ENCODE measurements around the gene COL17A1.

Gene COL17A1

DNA sequence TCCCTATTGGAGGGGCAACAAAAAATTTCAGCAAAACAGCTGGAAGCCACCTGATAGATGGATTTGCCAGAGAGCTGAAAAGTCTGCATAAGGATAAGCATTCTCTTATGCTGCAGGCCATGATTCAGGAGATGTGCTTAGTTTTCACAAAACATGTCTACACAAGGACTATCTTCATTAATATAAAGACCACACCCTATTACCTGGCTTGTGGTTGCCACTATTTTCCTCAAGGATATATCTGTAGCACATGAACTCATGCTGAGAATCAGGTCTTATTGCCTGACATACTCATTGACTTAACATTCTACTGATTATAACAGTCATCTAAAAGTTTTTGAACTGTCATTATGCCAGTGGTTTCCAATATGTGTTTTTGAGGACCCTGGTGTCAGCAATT is 7.1 kb upstream of the COL17A1 start:
- DNase-seq = no peak

DNA sequence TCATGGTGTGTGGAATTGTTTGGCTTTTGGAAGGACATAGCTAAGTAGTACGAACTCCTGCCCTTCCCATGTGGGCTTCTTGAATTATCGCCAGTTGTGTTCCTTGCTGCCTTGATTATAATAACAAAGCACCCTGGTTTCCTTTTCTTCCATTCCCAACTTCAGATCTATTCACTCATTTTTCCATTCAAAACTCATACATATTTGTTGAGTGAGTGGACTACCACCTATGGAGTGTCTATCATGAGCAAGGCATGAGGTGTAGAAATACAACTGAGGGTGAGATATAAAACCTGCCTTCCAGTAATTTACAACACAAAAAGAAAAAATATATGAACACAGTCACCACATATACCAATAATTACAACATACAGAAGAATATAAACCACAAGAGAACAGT is 4.9 kb upstream of the COL17A1 start:
- DNase-seq = no peak

DNA sequence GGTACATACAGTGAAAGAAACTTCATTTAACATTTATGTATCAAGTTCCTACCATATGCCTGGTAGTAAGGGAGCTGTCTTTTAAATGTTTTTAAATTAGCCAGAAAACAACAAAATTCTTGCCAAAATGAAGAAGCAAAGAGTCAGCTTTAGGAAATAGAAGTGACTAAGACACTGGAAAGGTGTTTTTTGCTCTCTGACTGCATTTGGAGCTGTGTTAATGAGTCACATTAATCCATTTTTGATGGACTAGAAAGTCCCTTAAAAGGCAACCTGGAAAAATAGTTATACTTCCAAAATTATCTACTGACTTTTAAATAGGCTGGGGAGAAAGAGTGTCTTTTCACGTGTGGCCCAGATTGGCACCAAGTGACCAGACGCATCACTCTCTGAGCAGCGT is 3.9 kb upstream of the COL17A1 start:
- DNase-seq = no peak

DNA sequence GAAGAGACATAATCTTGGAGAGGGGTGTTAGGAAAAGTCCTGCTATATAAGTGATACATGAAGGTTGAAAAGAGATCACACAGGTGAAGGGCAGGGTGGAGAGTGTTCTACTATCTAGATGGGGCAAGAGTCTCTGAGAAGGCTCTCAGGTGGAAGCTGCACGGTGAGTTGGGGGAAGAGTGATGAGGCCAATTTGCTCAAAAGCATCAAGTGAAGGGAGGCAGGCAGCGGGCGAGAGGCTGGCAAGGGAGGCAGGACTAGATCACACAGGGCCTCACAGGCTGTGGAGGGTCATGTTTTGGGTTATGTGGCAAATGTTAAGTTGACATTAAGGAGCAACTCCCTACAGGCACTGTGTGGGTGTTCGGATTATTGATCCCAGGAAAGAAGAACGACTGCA is 2.6 kb upstream of the COL17A1 start:
- DNase-seq = no peak

DNA sequence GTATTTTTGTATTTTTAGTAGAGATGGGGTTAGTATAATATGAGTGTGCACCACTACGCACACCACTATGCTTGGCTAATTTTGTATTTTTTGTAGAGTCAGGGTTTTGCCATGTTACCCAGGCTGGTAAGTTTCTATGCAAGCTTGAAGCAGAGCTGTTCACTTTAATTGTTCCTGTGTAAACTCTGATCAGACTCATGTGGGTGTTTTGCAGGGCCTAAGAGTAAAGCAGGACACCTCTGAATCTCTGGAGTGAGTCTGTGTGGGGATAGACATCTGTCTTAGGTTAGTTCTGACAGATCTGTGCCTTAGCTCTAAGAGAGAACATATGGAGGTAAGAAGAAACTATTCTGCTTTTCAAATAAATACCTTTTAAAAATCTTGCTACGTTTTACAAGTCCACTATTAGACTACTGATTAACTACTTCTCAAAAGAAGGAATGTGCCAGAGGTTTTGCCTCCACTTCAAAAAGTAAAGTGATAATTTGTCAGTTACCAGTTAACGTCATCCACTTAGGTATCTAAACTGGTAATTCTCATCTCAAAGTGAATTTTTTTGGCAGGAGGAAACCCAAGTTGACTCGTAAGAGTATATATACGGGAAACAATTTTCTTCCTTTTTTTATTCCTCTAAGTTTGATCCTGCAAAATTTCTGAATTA is 1.1 kb downstream of the COL17A1 start:
- no peak for DNase-seq

DNA sequence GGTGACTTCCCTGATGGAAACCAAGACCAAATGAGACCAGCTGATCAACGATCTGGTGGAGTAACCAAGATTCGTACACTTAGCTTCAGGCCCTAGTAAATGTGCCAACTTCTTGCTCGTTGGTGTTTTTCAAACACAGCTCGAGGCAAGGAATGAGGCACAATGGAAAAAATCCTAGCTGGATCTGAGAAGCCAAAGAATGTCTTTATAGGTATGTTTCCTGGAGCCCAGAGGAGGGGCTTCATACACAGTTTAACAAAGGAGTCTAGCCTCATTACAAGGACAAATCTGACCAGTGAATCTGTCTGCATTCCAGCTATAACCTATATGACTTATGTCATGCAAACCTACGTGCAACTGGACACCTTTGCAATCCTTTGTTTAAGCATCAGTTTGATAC is 3.7 kb downstream of the COL17A1 start:
- DNase-seq = no peak

DNA sequence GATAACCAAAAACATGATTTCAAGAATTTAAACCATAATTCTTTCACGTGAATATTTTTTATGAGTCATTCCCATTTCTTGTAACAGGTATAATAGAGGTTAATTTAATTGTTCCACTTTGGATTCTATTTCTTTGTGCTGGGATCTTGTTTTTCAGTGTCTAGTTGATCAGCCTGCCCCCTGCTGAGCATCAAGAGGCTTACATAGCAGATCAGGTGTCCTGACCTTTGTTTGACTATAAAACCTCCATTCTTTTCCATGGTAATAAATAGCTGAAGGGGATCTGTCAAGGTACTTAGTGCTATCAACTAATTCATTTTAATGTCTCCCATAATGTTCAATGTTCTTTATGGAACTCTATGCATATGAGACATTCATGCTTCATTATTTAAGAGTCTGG is 4.9 kb downstream of the COL17A1 start:
- no peak for DNase-seq

DNA sequence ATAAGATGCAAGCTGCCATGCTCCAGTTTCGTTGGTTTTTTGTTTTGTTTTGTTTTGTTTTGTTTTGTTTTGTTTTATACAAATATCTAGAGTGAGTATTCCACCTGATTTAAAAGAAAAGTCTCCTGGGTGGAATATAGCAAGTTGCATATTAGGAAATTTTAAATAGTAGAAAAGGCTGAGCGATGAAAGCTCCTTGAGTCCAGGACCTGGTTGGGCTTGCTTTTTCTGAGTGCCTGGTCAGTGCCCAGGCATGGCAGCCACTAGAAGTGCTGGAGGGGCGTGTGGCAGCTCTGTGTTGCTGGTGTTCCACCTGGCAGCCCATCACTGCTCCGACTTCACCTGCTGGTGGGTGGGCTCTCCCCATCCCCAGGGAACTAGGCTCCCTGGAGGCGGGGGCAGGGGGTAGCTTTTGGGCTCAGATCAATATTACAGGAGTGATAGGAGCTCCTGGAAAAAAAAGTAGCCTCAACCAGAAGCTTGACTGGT is 8.0 kb downstream of the COL17A1 start:
- no peak for DNase-seq

DNA sequence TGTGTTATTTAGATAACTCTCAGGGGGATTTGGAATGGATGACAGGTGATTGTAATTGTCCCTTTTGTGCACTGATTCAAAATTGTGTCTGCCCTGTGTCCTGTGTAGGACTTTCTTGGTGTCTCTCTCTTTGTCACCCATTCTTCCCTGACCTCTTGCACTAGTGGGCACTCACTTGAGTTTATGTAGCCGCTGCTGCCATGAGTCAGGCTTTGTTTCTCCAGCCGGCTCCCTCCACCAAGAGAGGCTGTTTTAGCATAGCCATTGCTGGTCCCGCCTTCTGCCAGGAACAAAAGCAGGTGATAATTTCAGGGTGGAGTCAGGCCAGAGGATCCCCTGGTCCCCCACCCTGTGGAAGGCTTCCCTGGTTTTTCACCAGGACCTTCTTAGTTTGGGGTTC is 8.4 kb downstream of the COL17A1 start:
- DNase-seq = no peak

DNA sequence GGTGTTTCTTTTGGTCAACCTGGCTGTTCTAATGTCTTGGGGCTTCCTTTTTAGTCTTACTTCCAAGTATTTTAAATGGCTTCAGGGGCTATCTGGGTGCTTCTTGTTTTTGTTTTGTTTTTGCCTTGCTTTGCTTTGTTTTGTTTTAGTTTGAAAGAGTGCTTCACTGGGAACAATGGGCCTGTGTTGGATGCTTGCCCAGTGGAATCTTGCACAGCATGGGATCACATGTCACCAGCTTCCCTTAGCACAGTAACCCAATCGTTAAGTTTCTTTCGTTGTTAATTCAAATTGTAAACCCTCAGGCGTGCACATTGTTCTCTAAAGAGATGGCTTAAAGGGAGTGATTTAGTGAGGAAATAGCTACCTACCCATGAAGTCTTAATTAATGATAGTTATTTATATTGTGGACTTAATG is 8.9 kb downstream of the COL17A1 start:
- DNase-seq = peak; percentile 59 to 65

DNA sequence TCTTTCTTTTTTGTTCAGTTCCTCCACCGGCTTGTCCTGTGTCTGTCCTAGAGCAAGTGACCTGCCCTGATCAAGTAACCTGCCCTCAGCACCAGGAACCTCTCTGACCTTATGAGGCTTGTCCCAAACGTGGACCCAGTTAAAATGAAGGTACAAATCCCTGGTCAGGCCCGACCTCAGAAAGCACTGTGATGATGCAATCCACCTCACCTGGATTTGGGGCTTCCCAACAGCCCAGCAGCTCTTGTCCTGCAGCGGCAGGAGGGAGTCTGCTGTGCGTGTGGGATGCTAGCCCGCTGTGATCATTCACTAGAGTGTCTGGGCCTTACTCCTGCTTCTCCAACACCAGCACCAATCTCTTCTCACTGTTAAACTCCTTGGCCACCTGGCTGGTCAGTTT is 11.2 kb downstream of the COL17A1 start:
- no peak for DNase-seq

DNA sequence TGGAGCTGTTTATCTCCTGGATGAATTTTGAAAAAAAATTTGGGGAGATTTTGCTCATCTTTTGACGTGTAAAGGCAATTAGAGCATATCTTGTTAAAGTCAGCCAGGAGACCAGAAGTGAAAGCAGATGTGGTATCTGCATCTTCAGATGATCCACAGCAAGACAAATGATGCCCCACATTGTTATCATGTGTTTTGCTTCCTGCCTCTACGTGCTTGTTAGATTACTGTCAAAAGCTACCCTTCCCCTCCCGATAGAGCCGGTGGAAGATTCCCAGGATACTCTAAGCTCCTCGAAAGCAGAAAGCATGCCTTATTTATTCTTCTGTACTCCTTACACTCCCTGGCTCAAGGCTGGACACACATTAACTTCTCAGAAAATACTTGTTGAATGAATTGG is 12.9 kb downstream of the COL17A1 start:
- no peak for DNase-seq

DNA sequence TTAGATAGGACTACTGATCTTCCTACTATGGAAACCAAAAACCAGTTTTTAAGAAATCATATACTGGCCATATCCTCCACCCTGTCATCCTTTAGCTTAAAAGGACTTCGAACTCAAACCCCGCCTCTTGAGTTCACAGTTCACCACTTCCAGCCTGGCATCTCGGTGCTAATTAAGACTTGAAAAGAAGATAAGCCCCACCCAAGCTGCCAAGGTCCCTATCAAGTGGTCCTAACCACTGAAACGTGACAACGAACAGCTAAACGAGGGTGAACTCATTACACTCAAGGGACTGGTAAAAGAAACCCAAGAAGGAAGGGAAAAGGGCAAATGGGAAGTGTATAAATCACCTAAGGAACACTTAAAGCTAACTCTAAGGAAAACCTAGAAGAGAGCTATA is 16.1 kb downstream of the COL17A1 start:
- DNase-seq = no peak

DNA sequence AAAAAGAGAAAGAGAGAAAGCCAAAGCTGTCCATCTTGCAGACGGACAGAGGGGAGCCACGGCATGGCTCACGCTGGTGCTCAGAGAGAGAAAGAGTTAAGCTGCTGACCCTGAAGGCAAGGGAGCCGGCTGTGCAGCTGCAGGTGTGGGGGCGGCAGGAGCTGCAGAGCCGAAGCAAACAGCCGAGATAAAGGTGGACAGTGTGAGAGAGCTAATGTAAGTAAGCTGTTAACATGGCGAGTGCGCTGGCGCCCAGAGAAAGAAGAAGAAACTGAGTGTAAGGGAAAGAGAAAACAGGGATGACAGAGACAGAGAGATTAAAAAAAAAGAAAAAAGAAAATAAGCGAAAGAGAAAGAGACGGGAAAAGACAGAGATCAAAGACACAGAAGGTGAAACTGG is 18.2 kb downstream of the COL17A1 start:
- no peak for DNase-seq

DNA sequence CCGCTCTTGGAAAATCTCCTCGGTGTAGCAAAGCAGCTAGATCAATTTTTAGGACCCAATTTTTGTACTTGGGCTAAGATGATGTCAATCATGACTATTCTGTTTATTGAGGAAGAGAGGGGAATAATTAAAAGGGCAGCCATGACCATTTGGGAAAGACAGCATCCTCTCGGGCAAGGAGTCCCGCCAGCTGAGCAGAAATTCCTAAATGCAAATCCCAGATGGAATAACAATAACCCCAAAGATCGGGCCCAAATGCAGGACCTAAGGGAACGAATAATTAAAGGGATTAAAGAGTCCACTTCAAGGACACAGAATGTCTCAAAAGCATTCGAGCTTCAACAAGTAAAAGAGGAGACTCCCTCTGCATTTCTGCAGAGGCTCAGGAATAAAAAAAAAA is 18.7 kb downstream of the COL17A1 start:
- DNase-seq = no peak

DNA sequence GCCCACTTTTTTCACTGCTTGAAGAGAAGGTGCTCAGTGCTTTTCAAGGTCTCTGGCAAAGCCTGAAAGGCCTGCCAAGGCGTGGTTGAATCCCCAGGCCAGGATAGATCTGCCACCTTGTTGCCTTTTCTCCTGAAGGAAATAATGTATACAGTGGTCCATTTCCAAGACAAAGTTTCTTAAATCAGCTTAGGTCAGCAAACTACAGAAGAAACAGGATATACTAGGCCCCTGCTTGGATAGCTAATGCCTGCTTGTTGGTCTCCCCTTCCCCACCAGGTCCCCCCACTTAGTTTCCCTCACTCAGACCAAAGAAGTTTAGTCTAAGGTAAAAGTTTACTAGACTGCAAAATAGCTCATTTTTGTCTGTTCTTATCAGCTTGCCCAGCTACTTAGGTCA is 19.9 kb downstream of the COL17A1 start:
- no peak for DNase-seq

DNA sequence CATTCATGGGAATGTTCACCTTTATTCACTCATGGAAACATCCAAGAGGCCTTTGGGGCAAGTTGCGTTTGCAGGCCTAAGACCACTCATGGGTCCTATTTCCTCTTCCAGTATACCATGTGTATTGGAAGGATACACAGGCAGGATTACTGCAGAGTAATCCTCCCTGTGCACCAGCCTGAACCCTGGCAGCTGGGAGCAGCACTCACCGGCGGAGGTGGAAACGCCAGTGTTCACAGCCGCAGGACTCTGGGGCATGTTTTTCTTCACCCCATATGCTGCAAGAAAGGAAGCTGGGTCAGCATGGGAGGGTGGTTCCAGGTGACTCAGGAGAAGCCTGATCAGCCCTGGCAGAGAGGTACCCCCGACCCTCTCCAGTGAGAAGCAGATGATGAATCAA is 24.5 kb downstream of the COL17A1 start:
- no peak for DNase-seq

DNA sequence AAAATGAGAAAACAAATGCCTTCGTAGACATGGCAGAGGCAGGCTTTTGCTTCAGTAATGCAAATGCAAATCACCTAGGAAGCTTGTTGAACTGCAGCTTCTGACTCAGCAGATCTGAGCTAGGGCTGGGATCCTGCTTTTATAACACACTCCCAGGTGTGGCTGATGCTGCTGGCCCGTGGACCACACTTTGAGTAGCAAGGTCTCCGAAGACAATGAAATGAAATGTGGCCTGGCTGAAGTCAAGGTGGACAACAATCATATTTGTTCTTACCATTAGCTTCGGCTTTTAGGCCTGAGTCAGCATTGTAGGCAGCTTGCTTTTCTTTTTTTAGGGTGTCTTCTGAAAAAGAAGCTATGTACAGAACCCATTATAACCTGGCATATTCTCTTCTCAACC is 26.3 kb downstream of the COL17A1 start:
- no peak for DNase-seq

DNA sequence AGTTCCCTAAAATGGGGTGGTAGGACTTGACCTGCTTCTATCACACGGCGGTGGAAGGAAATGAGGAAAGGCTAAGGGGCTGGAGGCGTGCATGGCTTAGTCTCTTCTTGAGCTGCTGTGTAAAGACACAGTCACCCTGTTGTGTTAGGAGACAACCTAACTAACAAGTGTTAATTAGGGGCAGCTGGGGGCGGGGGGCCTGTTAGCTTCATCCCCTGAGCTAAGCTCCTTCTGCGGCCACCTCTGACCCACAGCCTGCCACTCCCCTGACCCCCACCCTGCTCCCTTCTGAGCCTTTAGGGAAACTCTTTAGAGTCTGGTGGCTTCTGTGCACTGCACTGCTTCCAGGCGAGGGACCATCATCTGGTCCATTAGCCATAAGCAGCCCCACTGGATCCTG is 28.0 kb downstream of the COL17A1 start:
- no peak for DNase-seq

DNA sequence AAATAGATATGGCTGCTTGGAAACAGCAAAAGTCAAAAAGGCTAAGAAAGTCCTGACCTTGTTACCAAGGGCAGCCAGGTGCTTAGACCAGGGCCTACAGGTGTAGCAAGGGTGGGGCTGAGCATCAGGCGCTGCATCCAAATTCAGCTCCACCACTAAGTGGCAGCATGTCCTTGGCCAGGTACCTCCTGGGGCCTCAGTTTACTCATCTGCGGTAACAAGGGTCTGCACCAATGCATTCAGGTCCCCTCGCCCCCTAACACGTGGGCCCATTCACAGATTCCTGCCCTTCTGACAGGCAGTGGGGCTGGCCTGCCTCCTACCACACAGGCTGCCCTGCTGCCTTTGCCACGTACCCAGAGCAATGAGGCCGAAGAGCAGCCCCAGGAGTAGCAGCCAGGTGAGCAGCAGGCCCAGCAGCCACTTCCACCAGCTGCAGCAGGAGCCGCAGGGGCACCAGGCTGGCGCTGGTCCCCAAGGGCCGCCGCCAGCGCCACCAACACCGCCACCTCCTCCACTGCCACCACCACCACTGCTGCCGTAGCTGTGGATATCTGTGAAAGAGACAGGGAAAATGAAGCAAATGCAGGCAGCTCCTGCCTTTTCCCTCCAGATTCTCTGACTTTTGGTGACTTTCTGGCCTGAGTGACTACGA is 28.9 kb downstream of the COL17A1 start:
- DNase-seq = no peak

DNA sequence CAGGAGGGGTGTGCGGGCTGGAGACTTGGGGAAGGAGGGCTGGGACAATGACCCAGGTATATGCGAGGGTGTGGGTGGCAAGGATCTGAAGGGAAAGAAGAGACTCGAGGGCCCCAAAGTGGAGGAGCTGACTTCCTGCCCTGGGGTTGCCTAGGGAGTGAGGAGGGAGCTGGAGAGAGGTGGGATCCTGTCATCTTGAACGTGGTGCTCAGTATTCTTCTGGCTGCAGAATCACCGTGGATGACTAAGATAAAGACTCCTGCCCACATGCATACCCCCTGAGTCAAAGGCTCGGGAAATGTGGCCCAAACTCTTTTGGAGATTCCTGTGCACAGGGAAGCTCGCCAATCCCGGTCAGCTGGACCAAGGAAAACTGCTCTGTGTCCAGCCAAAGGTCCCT is 31.2 kb downstream of the COL17A1 start:
- DNase-seq = no peak

DNA sequence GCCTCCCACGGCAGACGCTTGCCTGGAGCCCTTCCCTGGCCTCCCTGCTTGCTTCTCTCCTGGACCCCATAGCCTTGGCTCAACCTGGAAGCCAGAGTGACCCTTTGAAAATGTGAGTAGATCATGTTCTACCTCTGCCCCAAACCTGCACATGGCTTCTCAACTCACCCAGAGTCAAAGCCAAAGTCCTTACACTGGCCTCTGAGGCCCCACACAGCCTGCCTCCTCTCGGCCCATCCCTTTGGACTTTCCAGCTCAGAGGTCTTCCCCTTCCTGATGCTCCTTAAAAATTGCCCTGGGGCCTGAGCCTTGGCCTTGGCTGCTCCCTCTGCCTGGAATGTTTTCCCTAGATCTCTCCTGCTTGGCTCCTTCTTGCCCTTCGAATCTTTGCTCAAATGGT is 32.5 kb downstream of the COL17A1 start:
- DNase-seq = no peak

DNA sequence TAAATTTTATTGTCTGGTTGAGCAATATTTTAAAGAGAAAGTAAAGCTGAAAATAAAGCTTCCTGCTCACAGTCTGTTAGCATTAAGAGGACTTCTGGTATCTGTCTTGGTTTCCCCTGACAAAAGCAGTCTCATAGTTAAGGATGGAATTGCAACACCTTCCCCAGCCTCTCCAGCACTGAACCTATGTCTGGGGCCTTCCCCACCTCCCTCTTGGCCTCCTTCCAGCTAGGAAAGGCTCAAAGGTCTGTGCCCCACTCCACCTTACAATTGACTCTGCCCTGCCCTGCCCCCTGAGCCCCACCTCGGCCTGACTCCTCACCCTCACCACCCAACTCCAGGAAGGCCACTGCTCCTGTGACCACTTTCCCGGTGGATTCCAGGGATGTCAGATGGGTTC is 33.2 kb downstream of the COL17A1 start:
- DNase-seq = no peak

DNA sequence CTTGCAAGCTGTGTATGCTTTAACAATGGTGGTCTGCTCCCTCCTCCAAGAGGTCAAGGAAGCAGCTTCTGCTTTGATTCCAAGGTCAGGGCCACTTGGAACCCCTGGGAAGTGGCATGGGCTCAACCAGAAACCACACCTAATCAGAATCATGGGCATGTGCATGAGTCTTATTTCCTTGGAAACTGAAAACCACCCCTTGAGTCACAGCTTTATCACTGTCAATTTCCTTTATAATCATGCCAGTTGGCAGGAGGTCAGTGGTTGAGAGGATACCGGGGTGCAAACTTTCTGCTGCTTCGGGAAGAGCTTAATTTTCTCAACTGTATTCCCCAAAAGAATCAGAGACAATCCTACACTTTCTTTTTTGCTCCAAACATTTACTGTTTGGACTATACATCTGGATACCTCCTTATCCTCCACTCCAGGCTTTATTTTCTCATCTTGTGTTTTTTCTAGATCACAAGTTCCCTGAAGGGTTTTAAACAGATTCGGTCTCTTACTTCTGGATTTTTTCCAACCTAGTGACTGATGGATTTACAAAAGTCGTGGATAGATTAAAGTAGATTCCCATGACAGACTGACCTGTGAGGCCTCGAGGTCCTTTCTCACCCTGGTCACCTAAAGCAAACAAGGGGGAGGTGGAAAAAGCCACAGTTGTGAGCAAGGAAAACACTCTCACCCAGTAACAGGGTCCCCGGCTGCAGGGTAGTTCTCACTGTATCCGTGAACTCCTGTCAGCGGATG is 36.0 kb downstream of the COL17A1 start:
- DNase-seq = no peak

All from hippocampal formation (tissue), 2 donors.